Activated CD8-positive, alpha-beta memory T cell treated with anti-CD3 and anti-CD28 coated beads, Interleukin-2, amount 50 U/mL, for 1 hour (primary cell): ENCODE data around the gene RNF166.
A peak's percentile ranks its signal among the peaks of the same experiment; 100 is the strongest.

Experiments
- DNase-seq: peaks from one replicate; pipeline ENCODE4 v3.0.0-alpha.2; 2020; ENCODE audit errors: extremely low read depth

Gene RNF166

GRCh38 chr16:88652762-88653063, 53.5 kb downstream of the RNF166 start:
- DNase-seq, result no peak

DNA sequence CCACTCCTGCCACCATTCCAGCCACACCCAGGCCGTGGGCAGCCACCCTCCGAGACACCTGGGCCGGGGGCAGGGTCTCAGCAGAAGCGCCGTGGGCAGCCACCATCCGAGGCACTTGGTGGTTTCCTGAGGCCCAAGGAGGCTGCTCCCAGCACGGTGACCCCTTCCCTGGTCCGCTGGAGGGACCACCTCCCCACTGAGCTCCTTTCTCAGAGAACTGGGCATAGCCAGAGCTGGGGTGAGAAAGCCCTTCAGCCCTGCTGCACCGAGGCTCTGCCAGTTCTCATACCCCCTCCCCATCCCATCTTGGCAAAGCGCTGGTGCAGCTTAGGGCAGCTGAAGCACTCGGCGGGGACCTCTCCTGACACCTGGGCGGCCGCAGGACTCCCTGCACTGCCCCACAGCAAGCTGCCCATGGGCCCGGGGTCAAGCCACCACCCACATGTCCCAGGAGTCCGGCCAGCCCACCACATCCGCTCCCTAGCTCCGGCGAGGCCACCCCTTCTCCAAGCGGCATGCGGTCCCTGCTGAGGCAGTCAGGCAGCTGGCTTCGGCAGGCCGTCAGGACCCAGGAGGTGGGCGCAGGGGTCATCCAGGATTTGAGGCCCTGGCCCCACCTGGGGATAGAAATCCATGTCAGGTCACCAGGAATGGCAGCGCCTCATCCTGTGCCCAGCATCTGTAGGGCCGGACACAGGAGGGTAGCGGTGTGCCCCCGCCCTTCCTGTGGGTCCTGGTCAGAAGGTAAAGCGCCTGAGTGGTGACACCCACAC, 54.0 kb downstream of the RNF166 start:
- no peak for DNase-seq

GRCh38 chr16:88651276-88651988, 54.8 kb downstream of the RNF166 start:
- no peak for DNase-seq

GRCh38 chr16:88650749-88651275, 55.4 kb downstream of the RNF166 start, which contains the start of gene CYBA:
Gene CYBA, minus strand, starts transcription at chr16:88651053. Its CDS starts 40 bp downstream, at chr16:88651013.
- peak; percentile 42 for DNase-seq

DNA sequence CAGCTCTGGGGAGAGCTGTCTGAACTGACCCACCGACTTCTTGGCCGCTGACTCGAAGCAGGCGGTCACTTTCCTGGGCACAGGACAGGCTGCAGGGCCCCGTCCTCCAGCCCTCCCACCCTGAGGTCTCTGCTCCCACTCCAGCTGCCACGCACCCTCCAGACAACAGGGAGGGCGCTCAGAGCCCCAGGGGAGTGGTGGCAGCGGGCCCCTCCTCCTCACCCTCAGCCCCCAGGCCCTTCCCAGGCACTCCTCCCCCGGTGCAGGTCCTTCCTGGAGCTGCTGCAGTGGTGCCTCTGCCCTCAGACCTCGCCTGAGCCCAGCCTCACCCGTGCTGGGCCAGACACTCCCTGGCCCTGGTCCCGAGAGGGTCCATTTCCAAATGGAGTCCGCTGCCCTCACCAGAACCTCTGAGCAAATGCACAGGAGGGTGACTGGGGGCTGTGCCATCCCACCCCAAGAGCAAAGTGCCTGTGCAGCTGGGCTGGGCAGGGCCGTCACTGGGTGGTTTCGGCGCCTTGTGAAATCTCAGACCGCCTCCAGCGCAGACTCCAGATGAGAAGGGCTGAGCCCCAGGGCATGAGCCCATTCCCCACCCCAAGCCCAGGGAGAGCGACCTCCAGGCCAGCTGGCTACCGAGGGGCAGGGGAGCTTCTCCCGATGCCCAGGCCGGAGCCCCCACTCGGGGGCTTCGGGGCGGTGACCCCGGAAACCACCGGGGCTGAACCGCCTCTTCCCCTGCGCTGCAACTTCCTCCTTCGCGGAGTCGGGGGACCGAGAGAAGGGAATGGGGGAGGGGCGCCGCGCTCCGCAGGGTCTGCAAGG, 56.1 kb downstream of the RNF166 start:
- DNase-seq, result no peak

- DNase-seq, result no peak
These were observed 56.8 kb downstream of the RNF166 start for GRCh38 chr16:88649195-88649923.

DNA sequence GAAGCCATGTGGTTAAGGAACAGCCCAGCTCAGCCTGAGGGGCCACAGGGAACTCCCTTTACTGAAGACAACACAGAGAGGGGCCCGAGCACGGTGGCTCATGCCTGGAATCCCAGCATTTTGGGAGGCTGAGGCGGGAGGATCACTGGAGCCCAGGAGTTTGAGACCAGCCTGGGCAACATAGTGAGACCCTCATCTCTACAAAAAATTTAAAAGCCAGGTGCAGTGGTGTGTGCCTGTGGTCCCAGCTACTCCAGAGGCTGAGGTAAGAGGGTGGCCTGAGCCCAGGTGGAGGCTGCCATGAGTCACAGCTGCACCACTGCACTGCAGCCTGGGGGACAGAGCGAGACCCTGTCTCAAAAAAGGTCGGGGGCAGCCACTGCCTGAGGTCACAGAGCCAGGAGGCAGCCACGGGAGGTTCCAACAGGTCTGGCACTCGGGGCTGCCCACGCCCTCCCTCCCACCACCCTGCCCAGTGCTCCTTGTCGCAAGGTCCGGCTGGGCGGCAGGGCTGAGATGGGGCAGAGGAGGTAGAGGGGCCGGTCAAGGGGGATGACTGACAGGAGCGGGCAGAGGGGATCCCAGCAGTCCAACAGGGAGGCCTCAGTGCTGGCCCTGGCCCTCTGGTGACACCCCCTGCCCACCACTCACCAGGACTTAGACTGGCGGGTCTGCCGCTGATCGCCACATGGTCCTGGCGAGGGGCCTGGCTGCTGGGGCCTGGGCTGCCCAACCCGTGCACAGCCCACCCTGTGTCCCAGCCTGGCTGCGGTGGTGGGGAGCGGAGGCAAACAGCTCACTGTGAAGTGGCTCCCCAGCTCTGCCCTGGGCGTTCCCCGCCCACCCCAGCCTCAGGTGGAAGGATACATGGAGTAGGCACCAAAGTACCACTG, 58.8 kb downstream of the RNF166 start:
- DNase-seq, result no peak
